ENCODE results near the gene CNBP.
A peak's percentile ranks its signal among the peaks of the same experiment; 100 is the strongest.
"Not testable (repeated sequence)": the region's sequence is repeated elsewhere in the genome, so short reads cannot be mapped to it uniquely, and the experiment has no call there.

CNBP gene

DNA sequence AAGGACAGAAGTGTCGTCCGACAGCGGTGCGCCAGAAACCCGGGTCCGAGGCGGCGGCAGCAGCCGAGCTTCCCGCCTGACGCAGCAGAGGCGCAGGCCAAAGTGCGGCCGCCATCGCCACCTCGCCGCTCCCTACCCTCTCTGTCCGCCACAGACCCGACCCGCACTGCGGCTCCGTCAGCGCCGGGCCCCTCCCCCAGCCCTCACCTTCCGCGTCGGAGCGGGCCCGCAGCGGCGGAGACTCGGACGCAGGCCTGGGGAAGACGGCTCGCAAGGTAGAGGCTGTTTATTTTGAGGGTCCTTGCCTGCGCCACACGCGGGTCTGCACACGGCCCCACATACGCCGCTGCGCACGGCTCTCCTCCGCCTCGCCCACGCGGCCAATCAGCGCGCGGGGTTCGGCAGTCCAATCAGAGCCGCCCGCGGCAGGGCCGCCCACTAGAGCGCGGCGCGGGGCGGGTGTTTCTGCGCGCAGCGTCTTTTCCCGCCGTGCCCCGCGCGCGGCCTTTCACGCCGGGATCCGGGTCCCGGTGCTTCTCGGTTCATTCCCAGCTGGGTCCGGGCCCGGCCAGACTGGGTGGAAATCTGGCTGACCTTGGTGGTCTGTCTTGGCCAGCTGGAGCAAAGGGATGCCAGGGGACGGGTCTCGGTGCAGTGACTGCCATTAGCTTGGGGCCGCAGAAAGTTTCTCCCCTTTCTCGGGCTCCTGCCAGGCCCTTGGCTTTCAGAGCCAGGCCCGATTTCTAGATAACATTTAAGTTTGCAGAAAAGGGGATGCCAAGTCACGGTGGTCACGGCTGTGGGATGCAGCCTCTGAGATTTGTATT is at the start of gene CNBP:
Gene CNBP (minus strand): TSS at position 328 of the 827 bp plus-strand sequence. CDS start 12,139 bp downstream, outside the sequence.
- TF ChIP-seq, protein P1, sequence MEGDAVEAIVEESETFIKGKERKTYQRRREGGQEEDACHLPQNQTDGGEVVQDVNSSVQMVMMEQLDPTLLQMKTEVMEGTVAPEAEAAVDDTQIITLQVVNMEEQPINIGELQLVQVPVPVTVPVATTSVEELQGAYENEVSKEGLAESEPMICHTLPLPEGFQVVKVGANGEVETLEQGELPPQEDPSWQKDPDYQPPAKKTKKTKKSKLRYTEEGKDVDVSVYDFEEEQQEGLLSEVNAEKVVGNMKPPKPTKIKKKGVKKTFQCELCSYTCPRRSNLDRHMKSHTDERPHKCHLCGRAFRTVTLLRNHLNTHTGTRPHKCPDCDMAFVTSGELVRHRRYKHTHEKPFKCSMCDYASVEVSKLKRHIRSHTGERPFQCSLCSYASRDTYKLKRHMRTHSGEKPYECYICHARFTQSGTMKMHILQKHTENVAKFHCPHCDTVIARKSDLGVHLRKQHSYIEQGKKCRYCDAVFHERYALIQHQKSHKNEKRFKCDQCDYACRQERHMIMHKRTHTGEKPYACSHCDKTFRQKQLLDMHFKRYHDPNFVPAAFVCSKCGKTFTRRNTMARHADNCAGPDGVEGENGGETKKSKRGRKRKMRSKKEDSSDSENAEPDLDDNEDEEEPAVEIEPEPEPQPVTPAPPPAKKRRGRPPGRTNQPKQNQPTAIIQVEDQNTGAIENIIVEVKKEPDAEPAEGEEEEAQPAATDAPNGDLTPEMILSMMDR (IDR thresholded peaks at IDR 0.05) = no peak
- Histone ChIP-seq H3K4me3 (peak within 1 kb of the TSS; percentile 88), H3K27ac (peak within 1 kb of the TSS; percentile 96 to 99)
- DNase-seq (ENCODE audit: low spot score) = peak; percentile 95

DNA sequence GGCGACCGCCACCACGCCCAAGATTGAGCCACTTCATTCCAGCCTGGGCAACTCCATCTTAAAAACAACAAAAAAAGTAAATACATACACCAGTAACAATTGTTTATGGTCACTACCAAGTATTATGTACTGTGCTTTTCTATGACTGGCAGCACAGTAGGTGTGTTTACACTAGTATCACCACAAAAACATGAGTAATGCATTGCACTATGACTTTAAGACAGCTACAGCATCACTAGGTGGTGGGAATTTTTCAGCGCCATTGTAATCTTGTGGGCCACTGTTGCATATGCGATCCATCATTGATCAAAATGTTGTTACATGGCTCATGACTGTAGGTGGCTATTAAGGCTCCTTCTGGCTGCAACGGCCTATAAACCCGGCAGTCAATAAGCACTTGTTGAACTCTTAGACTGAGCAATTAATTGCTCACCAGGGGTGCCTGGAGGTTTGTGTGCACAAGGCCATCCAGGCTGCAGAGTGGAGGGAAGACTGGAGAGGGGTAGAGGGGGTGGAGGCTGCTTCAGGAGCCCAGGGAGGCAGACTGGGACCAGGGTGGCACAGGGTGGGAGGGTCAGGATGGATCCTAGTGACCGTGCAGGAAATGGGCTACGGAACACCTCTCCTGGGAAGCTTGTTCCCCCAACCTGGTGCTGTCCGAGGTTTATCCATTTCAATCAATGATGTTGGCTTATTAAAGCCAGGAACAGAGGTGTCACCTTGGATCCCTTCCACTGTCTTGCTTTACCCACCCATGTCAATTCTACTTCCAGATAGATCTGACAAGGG is 47.8 kb upstream of the CNBP start:
- Histone ChIP-seq H3K27ac (peak overlapping the region in 1 of 2 donors; percentile 38), H3K4me3 (no peak overlapping the region)
- TF ChIP-seq, protein P1 (IDR thresholded peaks at IDR 0.05) = no peak
- DNase-seq (ENCODE audit: low spot score) = no peak

DNA sequence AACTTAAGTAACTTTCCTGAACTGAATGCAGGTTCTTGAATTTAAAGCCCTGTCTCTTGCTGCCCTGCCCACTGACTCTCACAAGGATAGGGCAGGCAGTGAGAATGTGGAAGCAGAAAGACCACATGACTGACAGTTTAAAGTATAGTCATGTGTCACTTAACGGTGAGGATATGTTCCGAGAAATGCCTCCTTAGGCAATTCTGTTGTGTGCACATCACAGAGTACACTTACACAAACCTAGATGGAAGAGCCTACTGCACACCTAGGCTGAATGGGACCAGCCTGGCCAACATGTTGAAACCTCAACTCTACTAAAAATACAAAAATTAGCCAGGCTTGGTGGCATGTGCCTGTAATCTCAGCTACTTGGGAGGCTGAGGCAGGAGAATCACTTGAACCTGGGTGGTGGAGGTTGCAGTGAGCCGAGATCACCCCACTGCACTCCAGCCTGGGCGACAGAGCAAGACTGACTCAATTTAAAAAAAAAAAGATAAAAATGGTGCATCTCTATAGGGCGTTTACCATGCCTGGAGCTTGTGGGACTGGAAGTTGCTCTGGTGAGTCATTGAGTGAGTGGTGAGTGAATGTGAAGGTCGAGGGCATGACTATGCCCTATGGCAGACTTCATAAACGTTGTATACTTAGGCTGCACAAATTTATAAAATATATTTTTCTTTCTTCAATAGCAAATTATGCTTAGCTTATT is 46.8 kb upstream of the CNBP start:
- DNase-seq (ENCODE audit: low spot score) = no peak
- TF ChIP-seq, protein P1 (IDR thresholded peaks at IDR 0.05) = no peak
- H3K27ac ChIP-seq = peak overlapping the region in 1 of 2 donors; percentile 63
- H3K4me3 ChIP-seq = no peak overlapping the region

DNA sequence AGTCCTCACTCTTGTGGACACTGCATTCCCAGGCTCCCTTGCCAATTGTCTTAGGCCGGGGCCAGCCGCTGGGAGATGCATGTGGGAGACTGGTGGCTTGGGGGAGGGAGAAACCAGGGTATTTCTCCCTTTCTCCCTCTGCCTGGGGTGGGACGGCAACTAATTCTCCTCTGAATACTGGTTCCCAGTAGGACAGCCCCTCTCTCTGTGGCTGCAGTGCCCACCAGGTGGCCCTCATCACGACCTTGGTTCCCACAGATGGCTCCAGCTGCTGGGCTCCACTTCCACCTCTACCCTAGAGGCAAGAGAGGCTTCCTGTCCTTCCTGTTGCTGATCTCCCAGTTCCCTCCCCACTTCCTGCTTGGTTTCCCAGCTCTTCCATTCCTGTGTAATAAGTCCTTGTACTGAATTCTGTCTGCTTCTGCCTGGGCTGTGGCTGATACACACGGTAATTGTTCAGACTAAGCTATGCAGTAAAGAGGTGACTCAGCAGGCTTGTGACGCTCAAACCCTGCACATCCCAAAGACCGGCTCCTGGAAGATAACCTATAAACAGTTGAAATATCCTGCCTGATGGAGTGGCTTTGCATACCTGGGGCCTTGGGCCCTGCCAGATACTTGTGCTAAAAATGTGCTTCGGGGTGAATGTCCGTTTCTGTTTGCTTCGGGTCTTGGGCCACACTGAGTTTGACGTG is 45.3 kb upstream of the CNBP start:
- no peak for DNase-seq (ENCODE audit: low spot score)

DNA sequence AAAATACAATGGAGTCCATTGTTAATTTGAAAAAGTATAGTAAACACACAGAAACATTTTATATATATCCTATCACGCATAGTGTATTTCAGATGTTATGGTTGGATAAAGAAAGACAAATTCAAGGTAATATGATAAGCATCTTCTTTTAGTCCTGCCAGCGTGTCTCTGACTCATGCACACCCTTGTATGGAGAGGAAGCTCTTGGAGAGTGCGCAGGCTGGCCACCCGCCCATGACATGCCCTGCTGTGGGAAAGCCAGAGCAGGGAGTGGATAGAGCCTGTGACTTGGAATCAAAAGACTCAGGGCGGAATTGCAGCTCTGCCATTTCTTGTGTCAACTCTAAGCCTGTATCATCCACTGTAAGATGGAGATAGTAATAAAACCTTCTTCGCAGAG is 42.7 kb upstream of the CNBP start:
- TF ChIP-seq, protein P1 (IDR thresholded peaks at IDR 0.05) = no peak
- no peak for DNase-seq (ENCODE audit: low spot score)
- no peak overlapping the region for H3K4me3 ChIP-seq
- peak overlapping the region in 1 of 2 donors; percentile 80 for H3K27ac ChIP-seq

More for the DNA sequence above, 45.3 kb upstream of the CNBP start:
- TF ChIP-seq, protein P1 (IDR thresholded peaks at IDR 0.05) = no peak
- Histone ChIP-seq H3K4me3 (no peak overlapping the region), H3K27ac (peak overlapping the region in 1 of 2 donors; percentile 80)

DNA sequence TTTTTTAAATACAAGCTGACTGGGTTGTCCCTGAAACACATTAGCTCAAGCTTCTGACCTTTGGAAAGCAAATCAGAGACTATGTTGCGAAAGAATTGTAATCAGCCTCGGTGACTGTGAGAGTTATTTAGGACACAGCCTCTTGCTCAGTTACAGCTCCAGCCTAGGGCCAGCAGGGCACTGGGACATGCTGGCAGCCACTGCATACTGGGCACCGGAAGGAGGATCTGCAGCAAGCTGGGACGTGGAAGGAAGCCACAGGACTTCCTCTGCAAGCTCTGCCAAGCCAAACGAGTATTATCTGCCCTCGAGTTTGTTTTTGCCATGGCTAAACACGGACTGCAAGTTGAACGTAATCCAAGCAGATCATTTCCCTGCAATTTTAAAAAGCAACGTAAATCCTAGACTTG is 41.3 kb upstream of the CNBP start:
- TF ChIP-seq, protein P1 (IDR thresholded peaks at IDR 0.05) = no peak
- Histone ChIP-seq H3K27ac (peak overlapping the region; percentile 68 to 80), H3K4me3 (peak overlapping the region; percentile 56)
- DNase-seq (ENCODE audit: low spot score) = peak; percentile 86

DNA sequence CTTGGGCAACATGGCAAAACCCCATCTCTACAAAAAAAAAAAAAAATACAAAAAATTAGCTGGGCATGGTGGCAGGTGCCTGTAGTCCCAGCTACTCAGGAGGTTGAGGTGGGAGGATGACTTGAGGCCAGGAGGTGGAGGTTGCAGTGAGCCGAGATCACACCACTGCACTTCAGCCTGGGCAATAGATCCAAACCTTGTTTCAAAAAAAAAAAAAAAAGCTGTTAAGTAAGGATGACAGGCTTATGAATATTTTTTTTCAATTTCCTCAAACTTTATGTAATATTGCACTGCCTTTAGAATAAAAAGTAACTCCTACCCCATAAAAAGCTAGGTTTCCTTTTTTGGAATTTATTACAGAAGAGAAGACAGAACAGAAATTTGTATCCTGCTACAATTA is 40.7 kb upstream of the CNBP start:
- not testable (repeated sequence) for DNase-seq (ENCODE audit: low spot score); H3K4me3 ChIP-seq
- H3K27ac ChIP-seq = peak overlapping the region; percentile 38 to 68
